Adrenal gland (tissue), 5 donors: ENCODE measurements around the gene FXYD1.

ENCODE experiments used
- POLR2A ChIP-seq, 2 donors: fragments of 450-650 bp; IDR thresholded peaks; one replicate each; pipeline ENCODE4 v1.6.1; 2017; ENCODE audit warnings: antibody characterized with exemption in 2 of 2, mild to moderate bottlenecking in 2 of 2, moderate library complexity in 1 of 2
- TF ChIP-seq, protein P1 (sequence below), 6 experiments: fragments of 450-650 bp in 4 of 6; fragments of 200-600 bp in 2 of 6; sonication (generic) in 1 of 6; IDR thresholded peaks; 1 replicate in 5 of 6; 2 replicates in 1 of 6; pipeline versions ENCODE4 v1.5.1 to v1.8.0; 2016 to 2021; ENCODE audit warnings: antibody characterized with exemption in 6 of 6, mild to moderate bottlenecking in 2 of 6, moderate library complexity in 1 of 6
- donor health status: DM: no; HTN: no; CAD: no.

DNA sequence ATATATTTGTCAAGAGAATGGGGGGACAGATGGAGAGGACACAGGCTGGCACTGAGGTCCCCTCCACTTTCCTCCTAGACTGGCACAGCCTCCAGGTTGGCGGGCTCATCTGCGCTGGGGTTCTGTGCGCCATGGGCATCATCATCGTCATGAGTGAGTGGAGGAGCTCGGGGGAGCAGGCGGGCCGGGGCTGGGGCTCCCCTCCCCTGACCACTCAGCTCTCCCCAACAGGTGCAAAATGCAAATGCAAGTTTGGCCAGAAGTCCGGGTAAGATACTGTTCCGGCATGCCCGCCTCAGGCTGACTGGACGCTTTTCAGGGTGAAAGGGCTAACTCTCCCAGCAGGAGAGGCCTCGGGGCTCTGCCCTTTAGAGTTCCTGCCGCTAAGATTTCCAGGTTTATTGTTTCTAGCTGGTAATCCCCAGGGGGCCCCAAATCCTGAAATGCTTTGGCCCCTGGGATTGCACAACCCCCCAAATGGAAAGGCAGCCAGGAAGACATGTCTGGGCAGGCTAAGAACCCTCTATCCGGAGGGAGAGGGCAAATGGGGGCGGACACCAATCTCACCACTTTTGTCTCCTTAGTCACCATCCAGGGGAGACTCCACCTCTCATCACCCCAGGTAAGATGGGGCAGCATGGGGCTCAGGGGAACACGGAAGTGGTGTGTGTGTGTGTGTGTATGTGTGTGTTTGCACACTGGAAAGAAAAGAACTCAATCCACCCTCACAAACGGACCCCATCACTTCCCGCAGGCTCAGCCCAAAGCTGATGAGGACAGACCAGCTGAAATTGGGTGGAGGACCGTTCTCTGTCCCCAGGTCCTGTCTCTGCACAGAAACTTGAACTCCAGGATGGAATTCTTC lies 15.7 kb upstream of the FXYD1 start:
- TF ChIP-seq, protein P1, sequence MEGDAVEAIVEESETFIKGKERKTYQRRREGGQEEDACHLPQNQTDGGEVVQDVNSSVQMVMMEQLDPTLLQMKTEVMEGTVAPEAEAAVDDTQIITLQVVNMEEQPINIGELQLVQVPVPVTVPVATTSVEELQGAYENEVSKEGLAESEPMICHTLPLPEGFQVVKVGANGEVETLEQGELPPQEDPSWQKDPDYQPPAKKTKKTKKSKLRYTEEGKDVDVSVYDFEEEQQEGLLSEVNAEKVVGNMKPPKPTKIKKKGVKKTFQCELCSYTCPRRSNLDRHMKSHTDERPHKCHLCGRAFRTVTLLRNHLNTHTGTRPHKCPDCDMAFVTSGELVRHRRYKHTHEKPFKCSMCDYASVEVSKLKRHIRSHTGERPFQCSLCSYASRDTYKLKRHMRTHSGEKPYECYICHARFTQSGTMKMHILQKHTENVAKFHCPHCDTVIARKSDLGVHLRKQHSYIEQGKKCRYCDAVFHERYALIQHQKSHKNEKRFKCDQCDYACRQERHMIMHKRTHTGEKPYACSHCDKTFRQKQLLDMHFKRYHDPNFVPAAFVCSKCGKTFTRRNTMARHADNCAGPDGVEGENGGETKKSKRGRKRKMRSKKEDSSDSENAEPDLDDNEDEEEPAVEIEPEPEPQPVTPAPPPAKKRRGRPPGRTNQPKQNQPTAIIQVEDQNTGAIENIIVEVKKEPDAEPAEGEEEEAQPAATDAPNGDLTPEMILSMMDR (IDR thresholded peaks at IDR 0.05): no peak
- no peak for TF ChIP-seq POLR2A (IDR thresholded peaks at IDR 0.05)
